ENCODE measurements around the gene DDX4. TPM values are rescaled to one million over a fixed set of nuclear protein-coding genes. Genes with fewer than 3 reads are reported as not detected.
"Not testable (repeated sequence)": the region's sequence is repeated elsewhere in the genome, so short reads cannot be mapped to it uniquely, and the experiment has no call there.

The DDX4 gene
- total RNA-seq: under 1 TPM; 0.48 to 0.50 TPM

GRCh38 chr5:55737793-55738192, at the start of gene DDX4:
Gene DDX4 (plus strand): TSS chr5:55738061. CDS start chr5:55738964, 903 bp downstream.
- Mint-ChIP-seq H3K27me3 (peaks cover 2% of the 10 kb centered on the region), H3K27ac (no peak within 1 kb of the TSS), H3K4me1 (no peaks in the 10 kb centered on the region), H3K36me3 (ENCODE audit: low read depth) (no peaks in the 10 kb centered on the region), H3K9me3 (no peaks in the 10 kb centered on the region), H3K4me3 (no peak within 1 kb of the TSS)
- no peak for DNase-seq
- CTCF ChIA-PET: no interaction called here
- POLR2A ChIA-PET: no interaction called here

GRCh38 chr5:55691265-55692105, 46.4 kb upstream of the DDX4 start:
- peaks cover 7% of the 10 kb centered on the region for H3K36me3 Mint-ChIP-seq (ENCODE audit: low read depth)
- peaks cover 8% of the 10 kb centered on the region for H3K4me1 Mint-ChIP-seq
- ChIA-PET POLR2A (interaction anchor here (0.6 kb wide), 1 partner anchor 203 kb away, joined by 3 read pairs; no protein-coding TSS in a partner anchor), CTCF (interaction anchor here (0.6 to 1.3 kb wide), 8 partner anchors 14 to 519 kb away, joined by 3 to 4 read pairs (median 3); no protein-coding TSS in a partner anchor)
- no peaks in the 10 kb centered on the region for H3K9me3 Mint-ChIP-seq
- H3K27ac Mint-ChIP-seq: no peak overlapping the region
- no peak for DNase-seq
- H3K4me3 Mint-ChIP-seq: no peak overlapping the region
- no peaks in the 10 kb centered on the region for H3K27me3 Mint-ChIP-seq

DNA sequence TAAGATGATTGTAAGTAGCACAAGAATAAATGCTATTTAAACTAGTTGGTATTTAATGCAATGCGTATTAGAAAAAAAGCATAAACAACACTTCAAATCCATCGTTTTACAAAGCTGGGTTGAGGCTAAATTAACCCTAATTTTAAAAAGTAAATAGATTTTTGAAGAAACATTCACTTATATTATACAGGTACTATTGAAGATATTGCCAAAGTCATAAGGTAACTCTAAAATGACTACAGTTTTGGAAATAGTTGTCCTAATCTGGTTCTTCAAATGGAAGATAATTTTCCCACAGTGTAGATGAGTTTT, 45.8 kb upstream of the DDX4 start:
- DNase-seq: no peak
- Mint-ChIP-seq H3K4me3 (no peak overlapping the region), H3K36me3 (ENCODE audit: low read depth) (peaks cover 10% of the 10 kb centered on the region), H3K27me3 (no peaks in the 10 kb centered on the region), H3K27ac (no peak overlapping the region), H3K4me1 (peaks cover 8% of the 10 kb centered on the region), H3K9me3 (no peaks in the 10 kb centered on the region)
- POLR2A ChIA-PET: interaction anchor here (0.6 kb wide), 1 partner anchor 203 kb away, joined by 3 read pairs; no protein-coding TSS in a partner anchor
- CTCF ChIA-PET: interaction anchor here (0.6 to 1.3 kb wide), 7 partner anchors 13 to 520 kb away, joined by 3 to 4 read pairs (median 3); no protein-coding TSS in a partner anchor

DNA sequence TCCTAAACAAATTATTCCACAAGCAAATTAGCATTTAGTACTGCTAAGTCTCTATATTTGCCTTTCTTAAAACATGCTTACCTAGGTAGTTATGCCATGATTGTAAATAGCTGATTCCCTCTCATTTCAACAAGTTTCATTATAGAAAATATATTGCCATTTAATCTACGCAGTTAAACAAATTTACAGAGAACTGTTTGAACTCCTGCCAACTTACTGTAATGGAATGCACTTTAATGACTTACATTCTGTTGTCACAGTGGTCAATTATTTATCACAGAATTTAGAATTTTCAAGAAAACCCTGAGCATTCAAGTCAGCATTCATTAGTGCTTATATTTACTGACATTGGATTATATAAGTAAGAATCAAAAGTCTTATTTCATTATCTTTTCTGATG, 45.4 kb upstream of the DDX4 start:
- POLR2A ChIA-PET: interaction anchor here (0.6 kb wide), 1 partner anchor 204 kb away, joined by 3 read pairs; no protein-coding TSS in a partner anchor
- no peak for DNase-seq
- Mint-ChIP-seq H3K4me3 (no peak overlapping the region), H3K36me3 (ENCODE audit: low read depth) (peaks cover 12% of the 10 kb centered on the region), H3K9me3 (no peaks in the 10 kb centered on the region), H3K27me3 (no peaks in the 10 kb centered on the region), H3K4me1 (peaks cover 8% of the 10 kb centered on the region), H3K27ac (no peak overlapping the region)
- CTCF ChIA-PET: interaction anchor here (0.6 to 1.3 kb wide), 5 partner anchors 14 to 520 kb away, joined by 3 to 4 read pairs (median 3); no protein-coding TSS in a partner anchor

GRCh38 chr5:55694152-55694830, 43.6 kb upstream of the DDX4 start:
- peaks cover 12% of the 10 kb centered on the region for H3K4me1 Mint-ChIP-seq
- peaks cover 13% of the 10 kb centered on the region for H3K36me3 Mint-ChIP-seq (ENCODE audit: low read depth)

GRCh38 chr5:55696704-55697103, 41.2 kb upstream of the DDX4 start:
- peaks cover 23% of the 10 kb centered on the region for H3K36me3 Mint-ChIP-seq (ENCODE audit: low read depth)
- H3K27ac Mint-ChIP-seq, DNase-seq, CTCF ChIA-PET, H3K4me3 Mint-ChIP-seq, POLR2A ChIA-PET, H3K27me3 Mint-ChIP-seq, H3K9me3 Mint-ChIP-seq: not testable (repeated sequence)
- peaks cover 17% of the 10 kb centered on the region for H3K4me1 Mint-ChIP-seq

More at GRCh38 chr5:55694152-55694830, 43.6 kb upstream of the DDX4 start:
- POLR2A ChIA-PET: no interaction called here
- CTCF ChIA-PET: interaction anchor here (0.7 kb wide), 1 partner anchor 1092 kb away, joined by 5 read pairs; no protein-coding TSS in a partner anchor
- H3K27me3 Mint-ChIP-seq: no peaks in the 10 kb centered on the region
- no peak for DNase-seq
- H3K9me3 Mint-ChIP-seq: no peaks in the 10 kb centered on the region
- no peak overlapping the region for H3K4me3 Mint-ChIP-seq
- peak overlapping the region; percentile 62 for H3K27ac Mint-ChIP-seq

DNA sequence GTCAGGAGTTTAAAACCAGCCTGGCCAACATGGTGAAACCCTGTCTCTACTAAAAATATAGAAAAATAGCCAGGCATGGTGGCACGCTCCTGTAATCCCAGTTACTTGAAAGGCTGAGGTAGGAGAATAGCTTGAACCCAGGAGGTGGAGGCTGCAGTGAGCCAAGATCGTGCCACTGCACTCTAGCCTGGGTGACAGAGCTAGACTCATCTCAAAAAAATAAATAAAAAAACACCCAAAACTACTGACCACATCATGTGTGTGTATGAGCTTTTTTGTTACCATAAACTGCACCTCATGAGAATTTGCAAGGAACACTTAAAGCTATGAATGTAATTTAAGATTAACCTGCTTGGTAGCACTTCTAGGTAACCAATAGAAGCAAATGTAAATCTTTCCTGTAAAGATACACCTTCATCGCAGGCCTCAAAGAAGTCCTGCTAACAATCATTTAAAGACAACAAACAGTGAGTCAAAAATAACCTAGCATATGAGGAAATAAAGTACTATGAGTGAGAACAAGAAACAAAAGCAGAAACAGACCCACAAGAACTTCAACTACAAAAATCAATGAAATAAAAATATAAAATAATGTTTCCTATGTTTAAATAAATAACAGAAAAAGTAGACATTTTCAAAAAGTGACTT, 38.7 kb upstream of the DDX4 start:
- CTCF ChIA-PET: interaction anchor here (0.6 kb wide), 1 partner anchor 667 kb away, joined by 3 read pairs; no protein-coding TSS in a partner anchor
- Mint-ChIP-seq H3K27me3 (no peaks in the 10 kb centered on the region), H3K36me3 (ENCODE audit: low read depth) (peaks cover 33% of the 10 kb centered on the region), H3K9me3 (no peaks in the 10 kb centered on the region), H3K4me3 (no peak overlapping the region), H3K4me1 (peaks cover 21% of the 10 kb centered on the region), H3K27ac (no peak overlapping the region)
- DNase-seq: no peak
- POLR2A ChIA-PET: no interaction called here

DNA sequence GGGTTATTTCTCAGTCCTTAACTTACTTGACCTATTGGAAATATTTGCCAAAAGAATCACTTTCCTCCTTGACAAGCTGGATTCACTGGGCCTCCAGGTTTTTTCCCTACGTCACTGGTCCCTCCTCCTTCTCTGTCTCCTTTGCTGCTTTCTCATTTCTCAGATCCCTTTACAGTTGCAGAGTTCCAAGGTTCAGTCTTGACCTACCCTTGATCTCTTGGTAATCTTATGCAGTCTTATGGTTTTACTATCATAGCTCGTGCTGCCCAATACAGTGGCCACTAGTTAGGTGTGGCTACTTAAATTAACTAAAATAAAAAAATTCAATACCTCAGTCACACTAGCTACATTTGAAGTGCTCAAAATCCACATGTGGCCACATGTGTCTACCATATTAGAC, 37.1 kb upstream of the DDX4 start:
- POLR2A ChIA-PET: interaction anchor here (0.6 kb wide), 1 partner anchor 14 kb away, joined by 6 read pairs; no protein-coding TSS in a partner anchor
- H3K36me3 Mint-ChIP-seq (ENCODE audit: low read depth): peaks cover 31% of the 10 kb centered on the region

GRCh38 chr5:55701462-55702103, 36.3 kb upstream of the DDX4 start:
- Mint-ChIP-seq H3K36me3 (ENCODE audit: low read depth) (peaks cover 35% of the 10 kb centered on the region), H3K27me3 (no peaks in the 10 kb centered on the region), H3K4me1 (peaks cover 18% of the 10 kb centered on the region), H3K9me3 (no peaks in the 10 kb centered on the region), H3K27ac (no peak overlapping the region), H3K4me3 (no peak overlapping the region)
- CTCF ChIA-PET: interaction anchor here (0.7 kb wide), 1 partner anchor 48 kb away, joined by 3 read pairs; no protein-coding TSS in a partner anchor
- DNase-seq: no peak
- POLR2A ChIA-PET: interaction anchor here (0.6 kb wide), 1 partner anchor 818 kb away, joined by 4 read pairs; no protein-coding TSS in a partner anchor

More for the DNA sequence above, 37.1 kb upstream of the DDX4 start:
- Mint-ChIP-seq H3K4me3 (no peak overlapping the region), H3K4me1 (peaks cover 17% of the 10 kb centered on the region), H3K27me3 (no peaks in the 10 kb centered on the region), H3K27ac (no peak overlapping the region), H3K9me3 (no peaks in the 10 kb centered on the region)
- DNase-seq: no peak
- CTCF ChIA-PET: interaction anchor here (0.7 kb wide), 1 partner anchor 49 kb away, joined by 3 read pairs; no protein-coding TSS in a partner anchor

GRCh38 chr5:55702598-55703345, 35.1 kb upstream of the DDX4 start:
- DNase-seq: no peak
- Mint-ChIP-seq H3K27me3 (no peaks in the 10 kb centered on the region), H3K36me3 (ENCODE audit: low read depth) (peaks cover 29% of the 10 kb centered on the region), H3K9me3 (no peaks in the 10 kb centered on the region), H3K27ac (no peak overlapping the region), H3K4me3 (no peak overlapping the region), H3K4me1 (peaks cover 18% of the 10 kb centered on the region)
- POLR2A ChIA-PET: no interaction called here
- CTCF ChIA-PET: no interaction called here

DNA sequence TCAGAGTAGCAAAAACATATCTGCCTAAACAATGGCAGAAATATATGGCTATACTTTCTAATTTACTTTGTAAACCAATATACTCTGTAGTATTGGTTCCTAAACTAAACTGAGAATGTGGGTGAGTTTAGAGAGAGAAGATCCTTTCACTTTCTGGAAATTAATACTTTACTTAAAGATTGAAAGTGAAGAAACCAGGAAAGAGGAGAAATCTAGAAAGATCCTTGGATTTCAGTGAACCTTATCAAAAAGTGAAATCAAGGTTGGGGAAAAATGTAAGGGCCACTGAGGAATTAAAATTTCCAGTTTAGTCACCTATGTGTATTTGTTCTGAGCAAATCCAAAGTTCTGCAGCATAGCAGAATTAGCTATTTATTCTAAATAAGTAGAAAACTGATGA, 31.6 kb upstream of the DDX4 start:
- CTCF ChIA-PET: interaction anchor here (0.9 to 1.2 kb wide), 3 partner anchors 7 to 337 kb away, joined by 3 to 4 read pairs (median 3); no protein-coding TSS in a partner anchor
- DNase-seq: no peak
- Mint-ChIP-seq H3K4me3 (no peak overlapping the region), H3K4me1 (peaks cover 21% of the 10 kb centered on the region), H3K27me3 (no peaks in the 10 kb centered on the region), H3K27ac (no peak overlapping the region), H3K36me3 (ENCODE audit: low read depth) (peaks cover 35% of the 10 kb centered on the region), H3K9me3 (no peaks in the 10 kb centered on the region)
- POLR2A ChIA-PET: no interaction called here

GRCh38 chr5:55708732-55709131, 29.1 kb upstream of the DDX4 start:
- Mint-ChIP-seq H3K27me3 (no peaks in the 10 kb centered on the region), H3K4me1 (peaks cover 28% of the 10 kb centered on the region), H3K36me3 (ENCODE audit: low read depth) (peaks cover 28% of the 10 kb centered on the region), H3K27ac (no peak overlapping the region), H3K4me3 (no peak overlapping the region), H3K9me3 (no peaks in the 10 kb centered on the region)
- CTCF ChIA-PET: no interaction called here
- POLR2A ChIA-PET: no interaction called here
- DNase-seq: no peak
